GM18505 (cell line): ENCODE results near the gene NYNRIN.
"Not testable (repeated sequence)": the region's sequence is repeated elsewhere in the genome, so short reads cannot be mapped to it uniquely, and the experiment has no call there.

Experiments used
- ATAC-seq: cut with Tn5 transposase; IDR thresholded peaks from one replicate; pipeline ENCODE4 v1.9.1; 2021; ENCODE audit not compliant: unreplicated experiment
- POLR2A ChIP-seq: IDR thresholded peaks from 4 replicates; pipeline ENCODE4 v1.6.1; 2011; ENCODE audit warnings: borderline replicate concordance; ENCODE audit not compliant: insufficient read depth, insufficient read length; ENCODE audit errors: extremely low read depth

The NYNRIN gene

DNA sequence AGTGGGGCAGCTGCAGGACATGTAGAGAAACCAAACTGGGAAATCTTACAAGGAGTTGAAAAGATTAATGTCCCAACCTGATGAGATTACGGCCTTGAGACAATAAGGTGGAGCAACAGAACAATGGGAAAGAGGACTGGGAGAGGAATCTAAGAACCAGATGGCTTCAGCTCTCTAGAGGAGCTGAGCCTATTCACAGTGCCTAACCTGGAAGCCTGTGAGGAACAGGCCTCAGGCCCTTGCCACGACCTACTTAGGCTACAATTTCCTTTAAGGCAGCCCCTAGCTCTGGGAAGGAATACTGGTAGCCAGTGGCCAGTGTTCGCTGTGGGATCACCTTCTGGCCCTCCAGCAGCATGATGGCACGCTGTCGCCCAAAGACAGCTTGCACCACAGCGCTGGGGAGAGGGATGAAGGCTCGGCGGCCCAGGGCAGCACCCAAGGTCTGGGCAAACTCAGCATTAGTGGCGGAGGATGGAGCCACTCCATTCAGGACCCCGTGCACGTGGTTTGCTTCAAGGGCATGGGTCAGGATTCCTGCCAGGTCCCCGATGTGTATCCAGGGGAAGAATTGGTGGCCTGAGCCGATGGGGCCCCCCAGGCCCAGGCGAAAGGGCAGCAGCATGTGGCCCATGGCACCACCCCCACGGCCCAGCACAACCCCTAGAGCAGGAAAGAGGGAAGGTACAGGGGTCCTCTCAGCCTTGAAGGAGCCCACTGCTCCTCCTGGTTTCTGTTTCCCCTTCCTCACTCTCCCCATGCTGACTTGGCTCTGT is 41.2 kb downstream of the NYNRIN start:
- no peak for ATAC-seq
- no peak for TF ChIP-seq POLR2A

DNA sequence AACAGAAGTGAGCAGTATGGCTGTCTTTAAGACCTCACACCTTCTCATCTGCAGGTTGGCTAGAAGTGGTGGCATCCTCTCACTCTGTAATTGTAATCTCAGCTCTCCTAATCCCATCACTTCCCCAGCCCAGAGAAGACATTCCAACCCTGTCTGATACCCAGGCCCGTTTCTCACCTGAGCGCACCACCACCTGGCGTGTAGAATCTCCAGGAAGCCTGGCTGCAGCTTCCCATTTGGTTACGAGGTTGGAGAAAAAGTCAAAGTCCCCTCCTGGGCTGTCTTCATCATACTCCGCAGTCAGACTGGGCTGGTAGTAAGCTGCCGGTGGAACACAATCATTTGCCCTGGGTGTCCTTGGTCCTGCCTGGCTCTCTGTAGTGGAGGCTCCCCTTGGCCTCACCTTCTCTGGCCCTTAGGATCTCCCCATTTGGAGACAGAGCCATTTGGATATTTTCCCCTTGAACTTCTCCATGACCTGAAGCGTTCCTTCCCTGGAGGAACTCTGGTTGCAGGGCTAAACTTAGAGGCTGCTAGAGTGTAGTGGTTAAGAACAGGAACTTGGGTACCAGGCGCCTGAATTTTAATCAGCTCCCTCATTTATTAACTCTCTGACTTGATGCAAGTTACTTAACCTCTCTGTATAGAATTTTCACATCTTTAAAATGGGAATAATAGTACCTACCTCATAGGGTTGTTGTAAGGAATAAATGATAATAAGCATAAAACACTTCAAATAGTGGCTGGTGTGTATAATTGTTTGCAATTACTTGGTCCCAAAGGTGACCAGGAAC is 42.0 kb downstream of the NYNRIN start:
- no peak for ATAC-seq
- no peak for TF ChIP-seq POLR2A

DNA sequence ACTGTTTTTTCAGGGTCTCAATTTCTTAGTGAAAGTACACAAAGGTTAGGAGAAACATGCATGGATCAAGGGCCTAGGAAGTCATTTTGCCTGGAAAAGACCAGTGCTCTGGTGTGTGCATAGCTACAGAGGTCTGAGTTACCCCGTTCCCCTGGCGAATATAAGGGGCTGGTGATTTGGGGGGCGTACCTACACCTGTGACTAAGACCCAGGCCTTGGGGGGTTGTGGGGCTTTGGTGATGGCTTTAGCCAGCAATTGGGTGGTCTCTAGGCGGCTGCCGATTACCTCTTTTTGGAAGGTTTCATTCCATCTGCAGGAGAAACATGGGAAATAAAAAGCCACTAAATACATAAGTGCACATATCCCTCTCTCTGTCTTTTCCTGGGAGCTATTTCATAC is 42.7 kb downstream of the NYNRIN start:
- TF ChIP-seq POLR2A = no peak
- no peak for ATAC-seq

DNA sequence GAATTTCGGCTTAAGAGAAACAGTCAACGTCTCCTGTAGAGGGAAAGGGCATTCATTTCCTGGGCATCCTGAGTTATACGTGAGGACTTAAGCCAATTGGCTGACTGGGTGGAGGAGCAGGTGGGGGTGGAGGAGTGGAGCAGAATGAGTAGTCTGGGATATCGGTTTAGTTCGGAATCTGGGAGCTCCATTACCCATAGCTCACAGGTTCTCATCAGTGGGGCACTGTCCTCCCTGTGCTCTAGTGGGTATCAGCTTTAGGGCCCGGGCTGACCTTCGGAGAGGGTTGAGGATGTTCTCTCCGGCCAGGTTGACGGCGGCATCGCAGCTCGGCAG is 43.1 kb downstream of the NYNRIN start:
- no peak for ATAC-seq
- no peak for TF ChIP-seq POLR2A

DNA sequence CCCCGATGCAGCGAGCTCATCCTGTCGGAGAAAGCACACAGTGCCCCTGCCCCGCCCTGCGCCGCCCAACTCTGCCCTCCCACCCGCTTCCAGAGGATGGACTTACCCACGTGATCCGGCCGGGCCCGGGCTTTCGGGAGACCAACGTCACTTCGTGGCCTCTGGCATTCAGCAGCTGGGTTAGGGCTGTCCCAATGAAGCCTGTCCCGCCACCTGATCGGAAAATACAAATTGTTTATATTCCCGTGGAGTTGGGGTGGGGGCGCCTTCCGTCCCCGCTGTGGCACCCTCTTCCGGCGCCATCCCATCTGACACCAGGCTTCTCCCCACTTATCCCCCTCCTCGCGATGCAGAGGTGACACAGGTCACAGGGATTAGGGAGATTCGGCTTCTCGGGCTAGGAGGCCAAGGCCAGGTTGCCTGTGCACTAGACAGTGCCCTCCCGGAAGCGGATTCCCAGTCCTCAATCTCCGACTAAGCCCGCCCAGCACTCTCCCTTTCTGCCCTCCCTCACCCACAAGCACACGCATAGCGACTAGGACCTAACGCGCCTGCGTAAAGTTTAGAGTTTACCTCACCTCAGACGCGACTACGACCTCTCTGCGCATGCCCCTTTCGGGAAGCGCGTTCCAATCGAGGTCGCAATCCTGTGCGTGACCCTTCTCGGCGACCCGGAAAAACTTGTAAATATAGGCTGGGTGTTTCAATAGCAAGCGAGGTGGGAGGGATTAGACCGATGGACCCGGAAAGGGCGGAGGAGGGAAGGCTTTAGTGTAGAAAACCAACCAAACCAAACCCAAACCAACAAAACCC is 43.6 kb downstream of the NYNRIN start, which contains the start of gene SDR39U1:
Gene SDR39U1 (minus strand): TSS at position 537 of the 813 bp plus-strand sequence. CDS start 7 bp downstream, at position 530.
- TF ChIP-seq POLR2A = peak; percentile 92
- ATAC-seq = peak; percentile 90

DNA sequence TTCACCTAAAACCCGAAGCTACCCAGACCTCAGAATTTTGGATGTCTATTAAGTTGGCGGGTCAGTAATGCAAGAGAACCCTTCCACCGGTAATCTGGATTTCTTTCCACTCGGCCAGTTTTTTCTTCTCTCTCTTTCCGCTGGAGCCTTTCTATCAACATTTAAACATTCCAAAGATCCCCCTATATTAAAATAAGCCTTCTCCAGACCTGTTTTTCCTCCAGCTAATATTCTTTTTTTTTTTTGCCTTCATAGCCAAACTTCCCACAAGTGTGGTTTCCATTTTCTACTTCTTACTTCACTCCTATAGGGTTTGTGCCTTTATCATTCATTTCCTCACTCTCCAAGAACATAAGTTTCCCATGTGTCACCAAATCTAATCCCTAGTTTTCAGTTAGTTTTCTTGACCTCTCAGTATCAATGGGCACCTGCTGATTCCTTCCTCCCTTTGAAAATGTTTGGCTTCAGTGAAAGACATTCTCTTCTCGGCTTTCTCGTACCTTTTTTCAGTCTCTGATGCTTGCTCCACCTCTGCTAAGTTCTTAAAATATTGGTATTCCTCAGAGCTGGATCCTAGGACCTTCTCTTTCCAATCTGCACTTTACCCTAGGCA is 44.4 kb downstream of the NYNRIN start:
- ATAC-seq = no peak

DNA sequence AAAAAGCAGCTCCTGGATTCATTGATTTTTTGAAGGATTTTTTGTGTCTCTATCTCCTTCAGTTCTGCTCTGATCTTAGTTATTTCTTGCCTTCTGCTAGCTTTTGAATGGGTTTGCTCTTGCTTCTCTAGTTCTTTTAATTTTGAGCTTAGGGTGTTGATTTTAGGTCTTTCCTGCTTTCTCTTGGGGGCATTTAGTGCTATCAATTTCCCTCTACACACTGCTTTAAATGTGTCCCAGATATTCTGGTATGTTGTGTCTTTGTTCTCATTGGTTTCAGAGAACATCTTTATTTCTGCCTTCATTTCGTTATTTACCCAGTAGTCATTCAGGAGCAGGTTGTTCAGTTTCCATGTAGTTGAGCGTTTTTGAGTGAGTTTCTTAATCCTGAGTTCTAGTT is 52.0 kb downstream of the NYNRIN start:
- ATAC-seq = not testable (repeated sequence)

More for the DNA sequence above, 44.4 kb downstream of the NYNRIN start:
- TF ChIP-seq POLR2A = no peak

DNA sequence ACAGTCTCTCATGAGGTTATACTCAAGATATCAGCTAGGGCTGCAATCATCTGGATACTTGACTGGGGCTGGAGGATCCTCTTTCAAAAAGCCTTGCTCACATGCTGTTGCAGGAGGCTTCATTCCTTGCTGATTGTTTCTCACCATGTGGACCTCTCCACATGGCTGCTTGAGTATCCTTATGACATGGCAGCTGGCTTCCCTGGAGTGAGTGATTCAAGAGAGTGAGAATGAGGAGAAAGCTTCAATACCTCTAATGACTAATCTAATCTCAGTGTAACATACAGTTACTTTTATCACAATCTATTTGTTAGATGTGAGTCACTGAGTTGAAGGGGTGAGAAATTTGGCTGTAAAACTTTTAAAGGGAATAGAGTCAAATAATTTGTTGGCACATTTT is 58.2 kb downstream of the NYNRIN start:
- TF ChIP-seq POLR2A = no peak
- no peak for ATAC-seq

DNA sequence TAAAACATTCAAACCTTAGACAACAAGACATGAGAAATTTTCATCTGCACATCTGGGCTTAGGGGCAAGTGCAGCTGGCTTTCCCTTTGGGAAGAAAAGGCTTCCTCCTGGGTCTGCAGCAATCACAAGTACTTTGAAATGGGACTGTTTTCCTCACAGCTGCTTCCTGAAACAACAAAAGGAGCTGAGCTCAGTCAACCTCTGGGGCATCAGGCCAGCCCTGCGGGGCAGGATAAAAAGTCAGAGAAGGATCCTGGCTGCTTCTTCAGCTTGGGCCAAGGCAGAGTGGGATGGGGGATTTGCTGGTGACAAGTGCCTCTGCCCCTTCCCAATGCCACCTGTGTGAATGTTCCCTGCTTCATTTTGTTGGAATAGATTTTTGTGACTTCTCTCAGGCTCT is 59.9 kb downstream of the NYNRIN start:
- no peak for ATAC-seq
- TF ChIP-seq POLR2A = no peak

DNA sequence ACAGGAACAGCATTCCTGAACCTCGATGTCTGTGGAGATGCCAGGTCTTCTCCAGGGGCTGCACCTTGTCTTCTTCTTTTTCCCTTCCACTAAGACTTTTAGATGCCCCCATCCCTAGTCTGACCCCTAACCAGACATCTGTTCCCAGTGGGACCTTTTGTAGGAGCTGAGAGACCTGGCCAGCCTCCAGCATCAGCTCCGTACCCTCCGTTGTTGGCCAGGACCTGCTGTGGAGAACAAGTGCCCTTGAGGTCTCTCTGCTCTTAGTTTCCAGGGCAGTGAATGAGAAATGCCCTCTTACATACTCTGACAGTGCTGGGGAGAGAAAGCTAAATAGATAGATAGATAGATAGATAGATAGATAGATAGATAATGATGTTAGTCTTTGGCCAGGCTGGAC is 60.5 kb downstream of the NYNRIN start:
- no peak for ATAC-seq
- TF ChIP-seq POLR2A = no peak

DNA sequence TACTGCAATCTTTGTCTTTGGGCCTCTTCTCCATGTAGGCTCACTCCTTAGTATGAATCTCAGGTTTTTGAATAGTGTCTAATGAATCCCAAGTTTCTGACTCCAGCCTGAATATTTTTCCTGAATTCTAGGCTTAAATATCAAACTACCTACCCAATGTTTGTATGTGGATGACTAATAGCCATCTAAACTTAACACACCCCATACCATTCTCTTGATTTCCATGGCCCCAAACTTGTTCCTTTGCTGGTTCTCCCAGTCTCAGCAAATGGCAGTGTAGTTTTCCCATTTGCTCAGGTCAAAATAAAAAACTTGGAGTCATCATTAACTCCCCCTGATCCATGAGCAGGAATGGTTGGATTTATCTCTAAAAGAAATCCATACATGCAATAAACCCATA is 62.5 kb downstream of the NYNRIN start:
- no peak for ATAC-seq

DNA sequence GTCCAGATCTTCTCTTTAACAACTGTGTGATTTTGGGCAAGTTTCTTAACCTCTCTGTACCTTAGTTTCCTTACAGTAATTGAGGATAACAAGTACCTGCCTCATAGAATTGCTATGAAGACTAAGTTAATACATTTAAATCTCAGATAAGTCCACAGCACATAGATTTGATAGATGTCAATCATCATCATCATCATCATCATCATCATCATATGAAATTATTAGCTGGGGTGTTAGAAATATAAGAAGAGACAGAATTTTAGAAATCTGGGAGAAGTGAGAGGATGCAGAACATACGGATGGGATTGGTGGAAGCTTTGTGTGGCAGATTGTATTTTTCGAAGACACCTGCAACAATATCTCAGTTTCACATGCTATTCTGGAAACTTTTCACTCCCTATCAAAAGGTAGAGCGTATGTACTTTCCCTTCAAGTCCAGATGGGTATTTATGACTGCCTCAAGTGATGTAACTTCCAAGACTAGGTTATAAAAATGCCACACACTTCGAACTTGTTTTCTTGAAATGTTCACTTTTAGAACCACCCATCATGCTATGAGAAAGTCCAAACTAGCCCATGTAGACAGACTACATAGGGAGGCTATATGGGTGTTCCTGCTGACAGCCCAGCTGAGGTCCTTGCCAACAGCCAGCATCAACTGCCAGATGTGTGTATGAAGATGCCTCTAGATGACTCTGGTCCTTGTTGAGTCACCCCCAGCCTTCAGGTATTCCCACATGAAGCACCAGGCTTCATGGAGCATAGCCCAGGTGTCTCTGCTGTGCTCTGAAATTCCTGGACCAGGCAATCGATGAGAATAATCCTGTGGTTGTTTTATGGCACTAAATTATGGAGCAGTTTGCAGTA is 64.4 kb downstream of the NYNRIN start:
- ATAC-seq = no peak
- no peak for TF ChIP-seq POLR2A

More for the DNA sequence above, 62.5 kb downstream of the NYNRIN start:
- no peak for TF ChIP-seq POLR2A
